OCI-LY3 (cell line): ENCODE results near the gene SFSWAP.

Experiments used
- H2AFZ ChIP-seq: fragments of 200-600, 300-600 bp; shearing (Covaris generic); 2 replicates; pipeline ENCODE4 v1.6.0; 2014; ENCODE audit warnings: antibody characterized with exemption, low read depth, low read length
- H3K27ac ChIP-seq: fragments of 200-600, 300-600 bp; sonication (generic); 2 replicates; pipeline ENCODE4 v1.5.1; 2014; ENCODE audit warnings: mild to moderate bottlenecking, low read length, moderate library complexity, mixed read lengths
- H3K27me3 ChIP-seq: fragments of 200-600, 300-600 bp; sonication (generic); 2 replicates; pipeline ENCODE4 v1.6.1; 2014; ENCODE audit warnings: low read depth, low read length, mixed read lengths
- H3K36me3 ChIP-seq: fragments of 200-600, 300-600 bp; sonication (generic); replicated peaks from 2 replicates; pipeline ENCODE3; 2014; ENCODE audit warnings: low read depth, low read length, mixed read lengths
- H3K4me1 ChIP-seq: fragments of 300-600, 200-600 bp; sonication (generic); 2 replicates; pipeline ENCODE4 v1.6.1; 2014; ENCODE audit warnings: low read length, mixed read lengths
- H3K4me2 ChIP-seq: fragments of 200-600, 300-600 bp; sonication (generic); 2 replicates; pipeline ENCODE4 v1.6.1; 2014; ENCODE audit warnings: low read length, mixed read lengths
- H3K4me3 ChIP-seq: fragments of 300-600, 200-600 bp; sonication (generic); 2 replicates; pipeline ENCODE4 v1.5.1; 2014; ENCODE audit warnings: antibody characterized with exemption, mild to moderate bottlenecking, low read length, moderate library complexity
- H3K79me2 ChIP-seq: fragments of 300-600, 200-600 bp; shearing (Covaris generic); 2 replicates; pipeline ENCODE4 v1.6.1; 2014; ENCODE audit warnings: mild to moderate bottlenecking, low read length, mixed read lengths
- H3K9ac ChIP-seq: fragments of 300-600, 200-600 bp; shearing (Covaris generic); 2 replicates; pipeline ENCODE4 v1.6.0; 2014; ENCODE audit warnings: mild to moderate bottlenecking, low read length, moderate library complexity
- H3K9me3 ChIP-seq: fragments of 200-600, 300-600 bp; shearing (Covaris generic); 2 replicates; pipeline ENCODE4 v1.6.1; 2014; ENCODE audit warnings: low read length, mixed read lengths; ENCODE audit not compliant: insufficient read depth
- H4K20me1 ChIP-seq: fragments of 200-600, 300-600 bp; sonication (generic); 2 replicates; pipeline ENCODE4 v1.6.1; 2016; ENCODE audit warnings: low read length, mixed read lengths; ENCODE audit not compliant: insufficient read depth
- EZH2phosphoT487 ChIP-seq: fragments of 200-600 bp; shearing (Covaris generic); IDR thresholded peaks from 2 replicates; pipeline ENCODE4 v1.6.1; 2018; ENCODE audit warnings: antibody characterized with exemption, mixed run types, low read depth
- TF ChIP-seq, protein P1 (sequence below): fragments of 200-600, 300-600 bp; sonication (generic); IDR thresholded peaks from 2 replicates; pipeline ENCODE4 v1.5.1; 2014; ENCODE audit warnings: antibody characterized with exemption, low read length, low read depth

Gene SFSWAP

GRCh38 chr12:131688131-131688844 lies 22.6 kb upstream of the SFSWAP start:
- Histone ChIP-seq H4K20me1 (no peaks in the 10 kb centered on the region), H3K4me1 (no peaks in the 10 kb centered on the region), H3K79me2 (no peaks in the 10 kb centered on the region), H3K9ac (no peak overlapping the region), H2AFZ (no peak overlapping the region), H3K4me2 (no peak overlapping the region), H3K27ac (no peak overlapping the region), H3K9me3 (no peaks in the 10 kb centered on the region; the same call in 1 of the 2 replicates), H3K27me3 (no peaks in the 10 kb centered on the region), H3K36me3 (no peaks in the 10 kb centered on the region), H3K4me3 (no peak overlapping the region)
- no peak for TF ChIP-seq EZH2phosphoT487
- TF ChIP-seq, protein P1, sequence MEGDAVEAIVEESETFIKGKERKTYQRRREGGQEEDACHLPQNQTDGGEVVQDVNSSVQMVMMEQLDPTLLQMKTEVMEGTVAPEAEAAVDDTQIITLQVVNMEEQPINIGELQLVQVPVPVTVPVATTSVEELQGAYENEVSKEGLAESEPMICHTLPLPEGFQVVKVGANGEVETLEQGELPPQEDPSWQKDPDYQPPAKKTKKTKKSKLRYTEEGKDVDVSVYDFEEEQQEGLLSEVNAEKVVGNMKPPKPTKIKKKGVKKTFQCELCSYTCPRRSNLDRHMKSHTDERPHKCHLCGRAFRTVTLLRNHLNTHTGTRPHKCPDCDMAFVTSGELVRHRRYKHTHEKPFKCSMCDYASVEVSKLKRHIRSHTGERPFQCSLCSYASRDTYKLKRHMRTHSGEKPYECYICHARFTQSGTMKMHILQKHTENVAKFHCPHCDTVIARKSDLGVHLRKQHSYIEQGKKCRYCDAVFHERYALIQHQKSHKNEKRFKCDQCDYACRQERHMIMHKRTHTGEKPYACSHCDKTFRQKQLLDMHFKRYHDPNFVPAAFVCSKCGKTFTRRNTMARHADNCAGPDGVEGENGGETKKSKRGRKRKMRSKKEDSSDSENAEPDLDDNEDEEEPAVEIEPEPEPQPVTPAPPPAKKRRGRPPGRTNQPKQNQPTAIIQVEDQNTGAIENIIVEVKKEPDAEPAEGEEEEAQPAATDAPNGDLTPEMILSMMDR: no peak

DNA sequence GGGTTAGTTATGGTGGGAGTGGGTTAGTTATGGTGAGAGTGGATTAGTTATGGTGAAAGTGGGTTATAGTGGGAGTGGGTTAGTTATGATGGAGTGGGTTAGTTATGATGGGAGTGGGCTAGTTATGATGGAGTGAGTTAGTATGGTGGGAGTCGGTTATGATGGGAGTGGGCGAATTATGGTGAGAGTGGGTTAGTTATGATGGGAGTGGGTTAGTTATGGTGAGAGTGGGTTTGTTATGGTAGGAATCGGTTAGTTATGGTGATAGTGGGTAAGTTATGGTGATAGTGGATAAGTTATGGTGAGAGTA lies 22.1 kb upstream of the SFSWAP start:
- no peak for TF ChIP-seq EZH2phosphoT487
- TF ChIP-seq, protein P1: no peak
- Histone ChIP-seq H3K4me1 (no peaks in the 10 kb centered on the region), H3K9ac (no peak overlapping the region), H4K20me1 (no peaks in the 10 kb centered on the region), H3K9me3 (no peaks in the 10 kb centered on the region; the same call in 1 of the 2 replicates), H3K27me3 (no peaks in the 10 kb centered on the region), H2AFZ (no peak overlapping the region), H3K4me3 (no peak overlapping the region), H3K4me2 (no peak overlapping the region), H3K79me2 (no peaks in the 10 kb centered on the region), H3K27ac (no peak overlapping the region), H3K36me3 (no peaks in the 10 kb centered on the region)

DNA sequence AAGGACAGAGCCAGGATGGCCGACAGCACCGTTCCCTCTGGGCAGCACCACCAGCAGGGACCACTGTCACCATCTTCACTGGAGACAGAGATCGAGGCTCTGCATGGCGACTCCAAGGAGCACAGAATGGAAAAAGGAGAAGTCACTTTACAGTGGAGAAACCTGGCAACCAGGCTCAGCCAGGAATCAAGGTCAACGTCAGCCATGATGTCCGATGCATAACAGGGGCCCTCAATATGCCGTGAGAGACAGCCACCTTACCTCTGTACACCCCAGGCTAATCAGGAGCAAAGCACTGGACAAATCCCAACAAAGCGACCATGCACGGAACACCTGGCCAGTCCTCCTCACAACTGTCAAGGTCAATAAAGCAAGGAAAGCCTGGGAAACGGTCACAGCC lies 20.6 kb upstream of the SFSWAP start:
- H3K36me3 ChIP-seq: no peaks in the 10 kb centered on the region
- no peak overlapping the region for H3K9ac ChIP-seq
- H3K4me1 ChIP-seq: no peaks in the 10 kb centered on the region
- no peak overlapping the region for H3K27ac ChIP-seq
- no peak overlapping the region for H3K4me2 ChIP-seq
- TF ChIP-seq, protein P1: no peak
- no peak for TF ChIP-seq EZH2phosphoT487
- H3K79me2 ChIP-seq: no peaks in the 10 kb centered on the region
- H3K4me3 ChIP-seq: no peak overlapping the region
- H3K9me3 ChIP-seq: no peaks in the 10 kb centered on the region; the same call in 1 of the 2 replicates
- H3K27me3 ChIP-seq: no peaks in the 10 kb centered on the region
- H4K20me1 ChIP-seq: no peaks in the 10 kb centered on the region
- H2AFZ ChIP-seq: no peak overlapping the region

DNA sequence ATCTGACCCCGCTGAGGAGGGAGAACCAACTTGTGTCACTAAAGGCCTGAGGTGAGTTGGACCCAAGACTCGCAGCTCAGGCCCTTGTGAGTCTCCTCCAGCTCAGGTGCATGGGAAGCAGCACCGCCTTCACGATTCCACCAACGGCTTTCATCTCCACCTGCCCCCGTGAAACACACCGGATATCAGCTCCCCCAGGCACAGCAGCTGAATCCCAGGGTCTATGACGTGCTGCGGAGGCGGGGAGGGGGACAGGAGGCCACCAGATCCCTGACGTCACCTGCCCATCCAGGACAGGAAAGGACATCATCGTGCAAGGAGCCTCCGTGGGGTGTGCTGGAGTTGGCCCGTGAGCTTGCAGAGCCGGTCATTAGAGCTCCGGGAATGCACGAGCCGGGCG lies 18.5 kb upstream of the SFSWAP start:
- Histone ChIP-seq H3K9me3 (no peaks in the 10 kb centered on the region; the same call in 1 of the 2 replicates), H3K4me2 (no peak overlapping the region), H4K20me1 (no peaks in the 10 kb centered on the region), H3K4me1 (no peaks in the 10 kb centered on the region), H3K4me3 (no peak overlapping the region), H3K27me3 (no peaks in the 10 kb centered on the region), H2AFZ (no peak overlapping the region), H3K27ac (no peak overlapping the region), H3K36me3 (no peaks in the 10 kb centered on the region), H3K9ac (no peak overlapping the region), H3K79me2 (no peaks in the 10 kb centered on the region)
- TF ChIP-seq, protein P1: no peak
- TF ChIP-seq EZH2phosphoT487: no peak
